Left ventricle myocardium inferior (tissue), 1 donor: ENCODE results near the gene POU2F3. TPM values are rescaled to one million over a fixed set of nuclear protein-coding genes. Genes with fewer than 3 reads are reported as not detected.
A peak's percentile ranks its signal among the peaks of the same experiment; 100 is the strongest.

Experiments used
- DNase-seq: peaks from one replicate; pipeline ENCODE4 v3.0.0-alpha.2; 2020
- H3K27ac ChIP-seq: fragments of 200-600 bp; replicated peaks from 2 replicates; pipeline ENCODE4 v1.8.0; 2021
- H3K27me3 ChIP-seq: fragments of 200-600 bp; 2 replicates; pipeline ENCODE4 v1.8.0; 2021; ENCODE audit warnings: low read depth
- H3K36me3 ChIP-seq: fragments of 200-600 bp; 2 replicates; pipeline ENCODE4 v1.8.0; 2021
- H3K4me1 ChIP-seq: fragments of 200-600 bp; 2 replicates; pipeline ENCODE4 v1.8.0; 2021
- H3K4me3 ChIP-seq: fragments of 200-600 bp; 2 replicates; pipeline ENCODE4 v1.8.0; 2021; ENCODE audit warnings: mild to moderate bottlenecking, moderate library complexity
- H3K9me3 ChIP-seq: fragments of 200-600 bp; replicated peaks from 2 replicates; pipeline ENCODE4 v1.8.0; 2021
- intact Hi-C: fragments of 100-400 bp; cut with micrococcal nuclease; formaldehyde crosslinking; loops from one replicate; pipeline ENCODE4 v1.11.0; 2022
- total RNA-seq: library from RNA; stranded (reverse); fragmentation: NEBNext Ultra II Directional; extraction: Animal tissue kit (Norgen Biotek cat#: 25700); gene quantifications from one replicate; pipeline ENCODE4 v1.2.1, GENCODE V29; 2021
- TF ChIP-seq, protein P1 (sequence below): fragments of 200-600 bp; IDR thresholded peaks from 2 replicates; pipeline ENCODE4 v1.8.0; 2021; ENCODE audit warnings: antibody characterized with exemption, mild to moderate bottlenecking, borderline replicate concordance
- donor health status: DM: no; HTN: yes; CAD: no; lungs with severe emphysema.

Gene POU2F3
- total RNA-seq, 1 donor from 2014 or later = not detected

DNA sequence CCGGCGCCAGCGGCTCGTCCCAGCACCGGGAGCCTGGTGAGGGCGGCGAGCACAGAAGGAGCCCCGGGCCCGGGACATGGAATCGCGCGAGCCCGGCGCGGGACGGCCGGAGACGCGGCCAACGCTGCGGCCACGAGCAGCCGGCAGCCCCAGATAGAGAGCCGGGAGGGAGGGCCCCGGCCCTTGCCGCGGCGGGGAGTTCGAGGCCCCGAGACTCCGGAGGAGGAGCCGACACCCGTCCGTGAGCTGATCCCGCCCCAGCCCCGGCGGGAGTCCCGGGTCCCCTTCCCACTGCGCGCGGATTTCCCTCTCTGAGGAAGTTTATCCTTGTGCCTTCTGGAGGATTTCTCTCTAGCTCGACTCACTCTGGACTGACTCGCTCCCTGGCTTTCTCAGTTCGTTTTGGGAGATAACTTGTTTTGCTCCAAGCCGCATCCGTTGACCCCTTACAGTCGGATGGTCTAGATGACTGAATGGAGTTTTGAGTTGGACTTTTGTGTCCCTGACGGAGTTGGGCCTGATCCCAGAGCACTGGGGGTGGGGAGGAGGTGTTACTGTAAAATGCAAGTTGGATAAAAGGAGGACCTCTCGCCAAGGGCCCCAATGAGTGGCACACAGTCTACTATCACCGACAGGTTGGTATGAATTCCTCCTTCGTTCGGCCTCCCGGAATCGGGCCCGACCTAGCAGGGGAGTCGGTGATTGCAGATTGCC, 96.9 kb downstream of the POU2F3 start:
- Histone ChIP-seq H3K36me3 (no peaks in the 10 kb centered on the region), H3K4me3 (peak overlapping the region; percentile 92), H3K9me3 (no peaks in the 10 kb centered on the region), H3K27me3 (no peaks in the 10 kb centered on the region), H3K27ac (peak overlapping the region; percentile 98), H3K4me1 (peaks cover 91% of the 10 kb centered on the region)
- peak; percentile 53 for DNase-seq
- intact Hi-C loops = no loop called here
- TF ChIP-seq, protein P1, sequence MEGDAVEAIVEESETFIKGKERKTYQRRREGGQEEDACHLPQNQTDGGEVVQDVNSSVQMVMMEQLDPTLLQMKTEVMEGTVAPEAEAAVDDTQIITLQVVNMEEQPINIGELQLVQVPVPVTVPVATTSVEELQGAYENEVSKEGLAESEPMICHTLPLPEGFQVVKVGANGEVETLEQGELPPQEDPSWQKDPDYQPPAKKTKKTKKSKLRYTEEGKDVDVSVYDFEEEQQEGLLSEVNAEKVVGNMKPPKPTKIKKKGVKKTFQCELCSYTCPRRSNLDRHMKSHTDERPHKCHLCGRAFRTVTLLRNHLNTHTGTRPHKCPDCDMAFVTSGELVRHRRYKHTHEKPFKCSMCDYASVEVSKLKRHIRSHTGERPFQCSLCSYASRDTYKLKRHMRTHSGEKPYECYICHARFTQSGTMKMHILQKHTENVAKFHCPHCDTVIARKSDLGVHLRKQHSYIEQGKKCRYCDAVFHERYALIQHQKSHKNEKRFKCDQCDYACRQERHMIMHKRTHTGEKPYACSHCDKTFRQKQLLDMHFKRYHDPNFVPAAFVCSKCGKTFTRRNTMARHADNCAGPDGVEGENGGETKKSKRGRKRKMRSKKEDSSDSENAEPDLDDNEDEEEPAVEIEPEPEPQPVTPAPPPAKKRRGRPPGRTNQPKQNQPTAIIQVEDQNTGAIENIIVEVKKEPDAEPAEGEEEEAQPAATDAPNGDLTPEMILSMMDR = no peak

DNA sequence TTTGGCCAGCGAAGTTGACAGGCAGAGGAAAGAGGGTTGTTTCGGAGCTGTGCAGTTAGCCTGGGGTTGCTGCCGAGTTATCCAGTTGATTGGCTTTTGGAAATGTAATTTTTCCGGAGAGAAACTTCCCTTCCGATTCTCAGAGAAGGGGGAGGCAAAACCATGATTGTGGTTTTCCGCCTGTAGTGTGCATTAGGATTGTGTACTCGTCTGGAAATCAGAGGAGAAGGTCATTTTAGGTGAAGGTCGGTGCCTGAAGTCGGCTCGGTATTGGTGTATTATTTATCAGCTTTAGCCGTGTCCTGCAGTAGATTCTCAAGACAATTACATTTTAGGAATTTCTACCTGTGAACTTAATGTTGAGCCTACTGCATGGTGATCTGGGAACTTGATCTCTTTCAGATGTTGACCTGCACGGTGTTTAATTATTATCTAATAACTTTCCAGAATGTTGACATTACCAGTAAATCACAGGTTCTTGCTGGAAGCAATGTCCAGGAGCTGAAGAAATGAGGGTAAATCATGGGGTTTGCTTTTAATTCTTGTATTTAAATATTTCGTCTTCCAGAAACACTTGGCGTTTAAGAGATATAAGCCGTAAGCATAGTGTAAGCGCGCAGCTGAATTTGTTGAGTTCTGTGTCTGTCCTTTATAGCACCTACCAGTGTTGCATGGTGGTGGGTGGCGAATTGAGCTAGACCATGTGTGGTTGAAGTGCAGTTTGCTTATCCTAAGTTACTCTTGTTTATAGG, 97.6 kb downstream of the POU2F3 start:
- Histone ChIP-seq H3K27ac (peak overlapping the region; percentile 98), H3K9me3 (no peaks in the 10 kb centered on the region), H3K27me3 (no peaks in the 10 kb centered on the region), H3K36me3 (no peaks in the 10 kb centered on the region), H3K4me1 (peaks cover 91% of the 10 kb centered on the region), H3K4me3 (peak overlapping the region; percentile 92)
- DNase-seq = no peak
- intact Hi-C loops = no loop called here
- TF ChIP-seq, protein P1 = no peak

DNA sequence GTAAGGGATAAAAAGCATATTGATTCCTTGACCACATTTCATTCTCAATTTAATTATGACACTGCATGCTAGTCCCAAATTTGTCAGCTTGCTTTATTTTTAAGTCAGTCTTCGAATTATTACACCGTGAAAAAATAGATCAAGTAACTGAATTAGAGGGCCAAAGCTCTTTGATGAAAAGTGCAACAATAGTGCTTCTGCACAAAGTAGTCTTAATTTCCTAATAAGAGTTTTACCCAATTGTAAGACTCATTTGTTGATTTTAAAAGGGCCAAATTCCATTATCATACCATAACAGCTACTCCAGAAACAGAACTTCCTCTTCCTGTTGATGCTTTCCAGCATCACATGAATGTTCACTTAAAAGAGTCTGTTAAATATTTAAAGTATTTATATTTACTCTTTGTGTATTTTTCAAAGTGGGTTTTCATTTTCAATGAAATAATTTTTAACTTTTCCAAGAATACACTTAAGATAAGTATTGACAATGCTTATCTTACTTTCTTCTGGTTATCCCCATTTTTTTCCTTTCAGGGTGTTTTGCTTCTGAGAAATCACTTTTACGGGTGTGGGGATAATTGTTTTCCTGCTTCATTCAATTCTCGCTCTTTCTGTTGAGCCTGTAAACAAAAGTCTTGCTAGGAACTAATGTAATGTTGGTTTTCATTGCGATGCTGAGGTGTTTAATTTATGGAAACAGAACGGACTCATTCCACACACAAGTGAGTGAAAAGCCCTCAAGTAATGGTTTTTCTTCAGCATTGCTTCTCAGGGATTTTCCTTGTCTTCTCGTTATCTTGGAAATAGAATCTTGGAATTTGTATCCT, 98.4 kb downstream of the POU2F3 start:
- peak overlapping the region; percentile 98 for H3K27ac ChIP-seq
- H3K9me3 ChIP-seq = no peaks in the 10 kb centered on the region
- intact Hi-C loops = no loop called here
- H3K36me3 ChIP-seq = no peaks in the 10 kb centered on the region
- TF ChIP-seq, protein P1 = no peak
- DNase-seq = no peak
- H3K4me3 ChIP-seq = peak overlapping the region; percentile 92
- peaks cover 91% of the 10 kb centered on the region for H3K4me1 ChIP-seq
- no peaks in the 10 kb centered on the region for H3K27me3 ChIP-seq

DNA sequence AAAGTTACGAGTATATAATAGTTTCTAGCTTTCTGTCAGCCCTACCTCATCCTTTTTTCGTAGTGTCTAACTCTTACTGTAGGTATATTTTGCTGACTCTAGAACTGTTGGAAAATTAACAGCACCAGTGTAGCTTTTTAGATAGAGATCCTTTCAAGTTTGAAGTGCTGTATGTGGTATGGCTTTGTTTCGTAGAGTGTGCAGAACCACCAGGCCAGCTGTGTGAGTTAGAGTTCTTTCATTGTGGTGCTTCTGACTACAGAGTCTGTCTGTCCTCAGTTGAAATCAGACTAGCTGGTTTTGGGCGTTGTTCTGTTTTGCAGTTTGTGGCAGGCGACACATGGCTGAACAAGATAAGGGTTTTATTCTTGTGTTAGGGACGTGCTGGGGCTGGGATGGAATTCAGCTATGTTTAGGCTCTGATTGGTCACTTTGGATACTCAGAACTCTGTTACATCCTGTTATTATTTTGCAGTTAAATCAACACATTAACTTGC, 99.5 kb downstream of the POU2F3 start:
- intact Hi-C loops = no loop called here
- H3K36me3 ChIP-seq = no peaks in the 10 kb centered on the region
- H3K4me1 ChIP-seq = peaks cover 91% of the 10 kb centered on the region
- no peaks in the 10 kb centered on the region for H3K9me3 ChIP-seq
- DNase-seq = no peak
- H3K27ac ChIP-seq = peak overlapping the region; percentile 98
- no peaks in the 10 kb centered on the region for H3K27me3 ChIP-seq
- H3K4me3 ChIP-seq = peak overlapping the region; percentile 92
- TF ChIP-seq, protein P1 = no peak

DNA sequence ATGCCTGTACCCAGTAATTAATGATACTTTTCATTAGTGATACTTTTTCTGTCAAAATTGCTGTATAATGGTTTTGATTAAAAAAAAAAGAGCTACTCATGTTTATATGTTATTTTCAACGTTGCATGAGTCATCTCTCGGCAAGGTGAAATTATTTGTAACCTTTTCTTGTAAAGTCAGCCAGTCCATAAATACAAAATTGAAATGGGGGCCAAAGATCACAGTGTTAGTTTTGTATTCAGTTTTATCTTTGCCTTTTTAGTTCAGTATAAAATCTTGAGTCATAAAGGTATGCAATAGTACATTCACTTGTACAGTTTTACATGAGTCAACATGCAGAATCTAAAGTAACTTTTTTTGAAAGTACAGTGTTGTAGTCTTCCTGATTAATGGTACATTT, 100.6 kb downstream of the POU2F3 start:
- intact Hi-C loops = no loop called here
- peaks cover 93% of the 10 kb centered on the region for H3K4me1 ChIP-seq
- H3K27ac ChIP-seq = peak overlapping the region; percentile 98

More for the DNA sequence above, 100.6 kb downstream of the POU2F3 start:
- Histone ChIP-seq H3K36me3 (no peaks in the 10 kb centered on the region), H3K4me3 (peak overlapping the region; percentile 92), H3K9me3 (no peaks in the 10 kb centered on the region), H3K27me3 (no peaks in the 10 kb centered on the region)
- no peak for DNase-seq
- TF ChIP-seq, protein P1 = no peak
